SH-SY5Y (cell line): ENCODE data around the gene KNOP1.

ENCODE experiments used
- GATA2 ChIP-seq: IDR thresholded peaks from 2 replicates; pipeline ENCODE4 v1.6.1; 2011; ENCODE audit warnings: mild to moderate bottlenecking, low read depth, low read length
- GATA3 ChIP-seq: IDR thresholded peaks from 2 replicates; pipeline ENCODE4 v1.6.1; 2011; ENCODE audit warnings: low read depth, mild to moderate bottlenecking, low read length, moderate library complexity

- TF ChIP-seq GATA3 (no peak), GATA2 (no peak)
These were observed 5.5 kb downstream of the KNOP1 start for GRCh38 chr16:19712418-19713058.
